GM10847 (cell line): ENCODE data around the gene ARSB.

Source experiments
- POLR2A ChIP-seq: IDR thresholded peaks from 2 replicates; pipeline ENCODE4 v1.6.1; 2011; ENCODE audit not compliant: insufficient read length; ENCODE audit errors: extremely low read depth

ARSB gene

DNA sequence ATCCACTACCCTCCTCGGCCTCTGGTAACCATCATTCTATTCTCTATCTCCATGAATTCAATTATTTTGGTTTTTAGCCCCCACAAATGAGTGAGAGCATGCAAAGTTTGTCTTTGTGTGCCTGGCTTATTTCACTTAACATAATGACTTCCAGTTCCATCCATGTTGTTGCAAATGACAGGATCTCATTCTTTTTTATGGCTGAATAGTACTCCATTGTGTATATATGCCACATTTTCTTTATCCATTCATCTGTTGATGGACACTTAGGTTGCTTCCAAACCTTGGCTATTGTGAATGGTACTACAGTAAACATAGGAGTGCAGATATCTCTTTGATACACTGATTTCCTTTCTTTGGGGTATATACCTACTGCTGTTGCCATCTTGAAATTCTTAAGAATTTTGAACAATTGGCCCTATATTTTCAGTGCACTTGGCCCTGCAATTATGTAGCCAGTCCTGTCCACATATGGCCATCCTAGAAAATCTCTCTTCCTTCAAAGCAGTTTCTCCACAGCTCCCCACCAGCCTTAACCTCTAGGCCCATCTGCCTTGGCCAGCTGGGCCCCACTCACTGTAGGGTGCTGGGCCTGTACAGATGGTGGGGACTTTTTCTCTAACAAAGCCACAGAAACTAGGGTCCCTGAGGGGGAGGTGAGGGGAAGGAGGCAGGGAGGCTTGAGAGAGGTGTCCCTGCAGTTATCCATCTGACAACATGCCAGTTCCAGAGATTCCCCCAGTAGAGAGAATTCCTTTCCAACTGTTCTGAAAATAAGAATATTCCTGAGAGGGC is 254.6 kb downstream of the ARSB start:
- no peak for TF ChIP-seq POLR2A

GRCh38 chr5:78727786-78728761 is 257.0 kb downstream of the ARSB start:
- no peak for TF ChIP-seq POLR2A
